ENCODE measurements around the gene TTC38. TPM values are rescaled to one million over a fixed set of nuclear protein-coding genes. Genes with fewer than 3 reads are reported as not detected.

Gene TTC38
- polyA plus RNA-seq, 1 donor from 2014 or later, result 1.4 TPM

DNA sequence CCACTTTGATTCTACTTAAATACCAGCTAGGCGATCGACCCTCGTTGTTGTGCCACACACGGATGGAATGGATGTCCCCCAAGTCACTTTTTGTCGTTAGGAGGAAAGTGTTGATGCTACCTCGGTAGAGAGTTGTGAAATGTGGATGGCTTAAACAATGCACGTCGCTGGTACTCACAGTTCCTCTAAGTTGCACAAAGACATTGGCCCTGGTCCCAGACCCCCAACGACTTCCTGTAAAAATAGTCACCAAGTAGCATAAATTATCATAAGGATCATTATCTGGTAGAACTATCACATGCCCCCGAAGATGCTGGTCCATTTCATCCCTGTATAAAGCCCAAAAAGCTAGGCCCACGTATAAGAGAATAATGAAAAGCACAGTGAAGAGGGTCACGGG lies 8.4 kb upstream of the TTC38 start:
- H4K20me1 ChIP-seq (ENCODE audit: insufficient read depth), result no peaks in the 10 kb centered on the region
- no peaks in the 10 kb centered on the region for H3K79me2 ChIP-seq (replicated peaks; ENCODE audit: insufficient read depth, low read length)
- H3K27me3 ChIP-seq (ENCODE audit: insufficient read depth, low read depth, low read length), result peaks cover 44% of the 10 kb centered on the region
- no peak for TF ChIP-seq MXI1 (conservative IDR thresholded peaks at IDR 0.05; ENCODE audit: poor library complexity, severe bottlenecking)
- TF ChIP-seq, protein P1, sequence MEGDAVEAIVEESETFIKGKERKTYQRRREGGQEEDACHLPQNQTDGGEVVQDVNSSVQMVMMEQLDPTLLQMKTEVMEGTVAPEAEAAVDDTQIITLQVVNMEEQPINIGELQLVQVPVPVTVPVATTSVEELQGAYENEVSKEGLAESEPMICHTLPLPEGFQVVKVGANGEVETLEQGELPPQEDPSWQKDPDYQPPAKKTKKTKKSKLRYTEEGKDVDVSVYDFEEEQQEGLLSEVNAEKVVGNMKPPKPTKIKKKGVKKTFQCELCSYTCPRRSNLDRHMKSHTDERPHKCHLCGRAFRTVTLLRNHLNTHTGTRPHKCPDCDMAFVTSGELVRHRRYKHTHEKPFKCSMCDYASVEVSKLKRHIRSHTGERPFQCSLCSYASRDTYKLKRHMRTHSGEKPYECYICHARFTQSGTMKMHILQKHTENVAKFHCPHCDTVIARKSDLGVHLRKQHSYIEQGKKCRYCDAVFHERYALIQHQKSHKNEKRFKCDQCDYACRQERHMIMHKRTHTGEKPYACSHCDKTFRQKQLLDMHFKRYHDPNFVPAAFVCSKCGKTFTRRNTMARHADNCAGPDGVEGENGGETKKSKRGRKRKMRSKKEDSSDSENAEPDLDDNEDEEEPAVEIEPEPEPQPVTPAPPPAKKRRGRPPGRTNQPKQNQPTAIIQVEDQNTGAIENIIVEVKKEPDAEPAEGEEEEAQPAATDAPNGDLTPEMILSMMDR (IDR thresholded peaks at IDR 0.05; ENCODE audit: poor library complexity, severe bottlenecking), result no peak
- TF ChIP-seq RAD21 (conservative IDR thresholded peaks at IDR 0.05), result no peak
- no peak for TF ChIP-seq POLR2AphosphoS5 (IDR thresholded peaks at IDR 0.05)
- TF ChIP-seq TAF1 (IDR thresholded peaks at IDR 0.05; ENCODE audit: low read depth), result no peak
- no peak for TF ChIP-seq EZH2 (IDR thresholded peaks at IDR 0.05; ENCODE audit: borderline replicate concordance, insufficient read depth, low read length, poor library complexity, severe bottlenecking)
- TF ChIP-seq, protein P2, sequence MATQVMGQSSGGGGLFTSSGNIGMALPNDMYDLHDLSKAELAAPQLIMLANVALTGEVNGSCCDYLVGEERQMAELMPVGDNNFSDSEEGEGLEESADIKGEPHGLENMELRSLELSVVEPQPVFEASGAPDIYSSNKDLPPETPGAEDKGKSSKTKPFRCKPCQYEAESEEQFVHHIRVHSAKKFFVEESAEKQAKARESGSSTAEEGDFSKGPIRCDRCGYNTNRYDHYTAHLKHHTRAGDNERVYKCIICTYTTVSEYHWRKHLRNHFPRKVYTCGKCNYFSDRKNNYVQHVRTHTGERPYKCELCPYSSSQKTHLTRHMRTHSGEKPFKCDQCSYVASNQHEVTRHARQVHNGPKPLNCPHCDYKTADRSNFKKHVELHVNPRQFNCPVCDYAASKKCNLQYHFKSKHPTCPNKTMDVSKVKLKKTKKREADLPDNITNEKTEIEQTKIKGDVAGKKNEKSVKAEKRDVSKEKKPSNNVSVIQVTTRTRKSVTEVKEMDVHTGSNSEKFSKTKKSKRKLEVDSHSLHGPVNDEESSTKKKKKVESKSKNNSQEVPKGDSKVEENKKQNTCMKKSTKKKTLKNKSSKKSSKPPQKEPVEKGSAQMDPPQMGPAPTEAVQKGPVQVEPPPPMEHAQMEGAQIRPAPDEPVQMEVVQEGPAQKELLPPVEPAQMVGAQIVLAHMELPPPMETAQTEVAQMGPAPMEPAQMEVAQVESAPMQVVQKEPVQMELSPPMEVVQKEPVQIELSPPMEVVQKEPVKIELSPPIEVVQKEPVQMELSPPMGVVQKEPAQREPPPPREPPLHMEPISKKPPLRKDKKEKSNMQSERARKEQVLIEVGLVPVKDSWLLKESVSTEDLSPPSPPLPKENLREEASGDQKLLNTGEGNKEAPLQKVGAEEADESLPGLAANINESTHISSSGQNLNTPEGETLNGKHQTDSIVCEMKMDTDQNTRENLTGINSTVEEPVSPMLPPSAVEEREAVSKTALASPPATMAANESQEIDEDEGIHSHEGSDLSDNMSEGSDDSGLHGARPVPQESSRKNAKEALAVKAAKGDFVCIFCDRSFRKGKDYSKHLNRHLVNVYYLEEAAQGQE (IDR thresholded peaks at IDR 0.05; ENCODE audit: borderline replicate concordance), result no peak
- TF ChIP-seq EP300 (conservative IDR thresholded peaks at IDR 0.05; ENCODE audit: poor library complexity, severe bottlenecking), result no peak
- no peak for TF ChIP-seq SMC3 (conservative IDR thresholded peaks at IDR 0.05; ENCODE audit: poor library complexity)
- H3K9me3 ChIP-seq (ENCODE audit: low read length), result peaks cover 51% of the 10 kb centered on the region
- H3K36me3 ChIP-seq (ENCODE audit: insufficient read depth, low read length), result no peaks in the 10 kb centered on the region
- no peak overlapping the region for H3K27ac ChIP-seq (ENCODE audit: low read length)
- no peak overlapping the region for H3K4me2 ChIP-seq (ENCODE audit: low read length)
- no peaks in the 10 kb centered on the region for H3K9me2 ChIP-seq (ENCODE audit: insufficient read depth, low read length)
- no peak overlapping the region for H3K9ac ChIP-seq (ENCODE audit: low read length)
- H3F3A ChIP-seq (ENCODE audit: insufficient read depth, low read length, poor library complexity, severe bottlenecking), result no peaks in the 10 kb centered on the region
- H3K4me3 ChIP-seq (ENCODE audit: low read length), result no peak overlapping the region
- no peak overlapping the region for H2AFZ ChIP-seq (ENCODE audit: low read depth, low read length)

DNA sequence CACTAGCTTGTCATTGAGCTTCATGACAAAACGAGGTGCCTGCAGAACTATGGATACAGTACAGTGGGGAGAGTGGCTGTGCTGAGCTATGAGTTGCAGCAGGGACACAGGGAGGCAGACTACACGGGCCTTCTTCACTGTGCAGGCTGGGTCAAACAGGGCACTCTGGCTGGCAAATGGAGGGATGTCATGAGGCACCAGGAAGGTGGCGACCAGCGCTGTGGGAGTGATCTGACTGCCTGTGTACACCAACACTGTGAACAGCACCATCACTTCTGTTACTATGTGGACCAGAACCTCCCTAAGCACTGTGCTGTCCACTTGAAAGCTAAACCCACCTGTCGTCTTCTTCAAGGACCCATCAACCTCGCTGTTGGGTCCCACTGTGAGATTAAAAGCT lies 7.8 kb upstream of the TTC38 start:
- peaks cover 51% of the 10 kb centered on the region for H3K9me3 ChIP-seq (ENCODE audit: low read length)
- H3K9ac ChIP-seq (ENCODE audit: low read length), result no peak overlapping the region
- H2AFZ ChIP-seq (ENCODE audit: low read depth, low read length), result no peak overlapping the region
- no peaks in the 10 kb centered on the region for H3F3A ChIP-seq (ENCODE audit: insufficient read depth, low read length, poor library complexity, severe bottlenecking)
- TF ChIP-seq POLR2AphosphoS5 (IDR thresholded peaks at IDR 0.05) (no peak), TAF1 (IDR thresholded peaks at IDR 0.05; ENCODE audit: low read depth) (no peak), EZH2 (IDR thresholded peaks at IDR 0.05; ENCODE audit: borderline replicate concordance, insufficient read depth, low read length, poor library complexity, severe bottlenecking) (no peak), RAD21 (conservative IDR thresholded peaks at IDR 0.05) (no peak), EP300 (conservative IDR thresholded peaks at IDR 0.05; ENCODE audit: poor library complexity, severe bottlenecking) (no peak), SMC3 (conservative IDR thresholded peaks at IDR 0.05; ENCODE audit: poor library complexity) (no peak)
- TF ChIP-seq, protein P1 (IDR thresholded peaks at IDR 0.05; ENCODE audit: poor library complexity, severe bottlenecking), result no peak
- TF ChIP-seq, protein P2 (IDR thresholded peaks at IDR 0.05; ENCODE audit: borderline replicate concordance), result no peak
- H3K79me2 ChIP-seq (replicated peaks; ENCODE audit: insufficient read depth, low read length), result no peaks in the 10 kb centered on the region
- no peaks in the 10 kb centered on the region for H4K20me1 ChIP-seq (ENCODE audit: insufficient read depth)
- H3K4me2 ChIP-seq (ENCODE audit: low read length), result no peak overlapping the region
- no peaks in the 10 kb centered on the region for H3K36me3 ChIP-seq (ENCODE audit: insufficient read depth, low read length)
- no peak overlapping the region for H3K27ac ChIP-seq (ENCODE audit: low read length)
- H3K9me2 ChIP-seq (ENCODE audit: insufficient read depth, low read length), result no peaks in the 10 kb centered on the region
- no peak overlapping the region for H3K4me3 ChIP-seq (ENCODE audit: low read length)
- H3K27me3 ChIP-seq (ENCODE audit: insufficient read depth, low read depth, low read length), result peaks cover 45% of the 10 kb centered on the region

Data from neural cell (in vitro differentiated cells).